CD4-positive, alpha-beta memory T cell (primary cell): ENCODE data around the gene PID1. TPM values are rescaled to one million over a fixed set of nuclear protein-coding genes. Genes with fewer than 3 reads are reported as not detected.

Source experiments
- CTCF ChIA-PET: fragments of 350-600 bp; sonication (Branson Sonifier 250); formaldehyde crosslinking; loops from one replicate; lab custom pipeline; 2021; ENCODE audit warnings: inconsistent platforms; ENCODE audit not compliant: partially characterized antibody; lab: Charles Lee
- POLR2A ChIA-PET: fragments of 350-600 bp; sonication (Branson Sonifier 250); formaldehyde crosslinking; loops from one replicate; lab custom pipeline; 2021; ENCODE audit not compliant: partially characterized antibody; lab: Charles Lee
- DNase-seq, 5 donors: peaks; one replicate each; pipeline versions ENCODE4 v3.0.0 to v3.0.0-alpha.2; 2020 to 2022; ENCODE audit warnings: mixed read lengths in 1 of 5
- H3K27ac ChIP-seq: one replicate; pipeline ENCODE4 v1.7.0; 2013; ENCODE audit warnings: low read depth, low read length
- H3K27me3 ChIP-seq: 2 replicates; pipeline ENCODE4 v1.7.0; 2013; ENCODE audit warnings: mild to moderate bottlenecking, low read length, moderate library complexity; ENCODE audit not compliant: insufficient read depth
- H3K36me3 ChIP-seq: 2 replicates; pipeline ENCODE4 v1.7.0; 2013; ENCODE audit warnings: mild to moderate bottlenecking, low read length, moderate library complexity; ENCODE audit not compliant: insufficient read depth
- H3K4me1 ChIP-seq: 2 replicates; pipeline ENCODE4 v1.7.0; 2013; ENCODE audit warnings: mild to moderate bottlenecking, low read length, moderate library complexity; ENCODE audit not compliant: insufficient read depth
- H3K4me3 ChIP-seq, 2 donors: one replicate each; pipeline ENCODE4 v1.7.0; 2013; ENCODE audit warnings: low read length in 2 of 2, mild to moderate bottlenecking in 1 of 2
- H3K9me3 ChIP-seq, 2 donors: one replicate each; pipeline ENCODE4 v1.7.0; 2013; ENCODE audit warnings: low read length in 2 of 2, control low read depth in 1 of 2; ENCODE audit not compliant: control insufficient read depth in 1 of 2
- H3K27ac Mint-ChIP-seq, 7 donors: one replicate each; pipeline ENCODE4 v1.8.0; 2020 to 2021; ENCODE audit warnings: mixed read lengths in 7 of 7, mild to moderate bottlenecking in 6 of 7, inconsistent platforms in 3 of 7, moderate library complexity in 3 of 7
- H3K27me3 Mint-ChIP-seq, 2 donors: one replicate each; pipeline ENCODE4 v1.8.0; 2020 to 2021; ENCODE audit warnings: mixed read lengths in 2 of 2
- H3K36me3 Mint-ChIP-seq, 2 donors: one replicate each; pipeline ENCODE4 v1.8.0; 2020 to 2021; ENCODE audit warnings: mixed read lengths in 2 of 2, inconsistent platforms in 1 of 2, mild to moderate bottlenecking in 1 of 2
- H3K4me1 Mint-ChIP-seq, 4 donors: one replicate each; pipeline ENCODE4 v1.8.0; 2020 to 2021; ENCODE audit warnings: mixed read lengths in 4 of 4, mild to moderate bottlenecking in 1 of 4
- H3K4me3 Mint-ChIP-seq, 8 donors: one replicate each; pipeline ENCODE4 v1.8.0; 2020 to 2021; ENCODE audit warnings: mixed read lengths in 8 of 8, mild to moderate bottlenecking in 7 of 8, moderate library complexity in 6 of 8, inconsistent platforms in 3 of 8
- H3K9me3 Mint-ChIP-seq, 8 donors: one replicate each; pipeline ENCODE4 v1.8.0; 2020 to 2021; ENCODE audit warnings: mixed read lengths in 8 of 8, mild to moderate bottlenecking in 5 of 8, inconsistent platforms in 3 of 8, moderate library complexity in 1 of 8
- intact Hi-C: fragments of 100-400 bp; cut with micrococcal nuclease; formaldehyde crosslinking; loops from one replicate; pipeline ENCODE4 v1.15.1; 2023
- polyA plus RNA-seq, 2 donors: library from polyadenylated mRNA; unstranded; fragments of 300-500 nt; fragmentation: Illumina TruSeq; gene quantifications; one replicate each; pipeline ENCODE4 v1.2.3, GENCODE V29; 2021
- total RNA-seq, 2 experiments: library from RNA; stranded (reverse); gene quantifications; one replicate each; pipeline ENCODE4 v1.2.3, GENCODE V29; 2021

Gene PID1
- total and polyA plus RNA-seq, 4 experiments from 2014 or later = 0.47 to 0.55 TPM; not detected in 2

DNA sequence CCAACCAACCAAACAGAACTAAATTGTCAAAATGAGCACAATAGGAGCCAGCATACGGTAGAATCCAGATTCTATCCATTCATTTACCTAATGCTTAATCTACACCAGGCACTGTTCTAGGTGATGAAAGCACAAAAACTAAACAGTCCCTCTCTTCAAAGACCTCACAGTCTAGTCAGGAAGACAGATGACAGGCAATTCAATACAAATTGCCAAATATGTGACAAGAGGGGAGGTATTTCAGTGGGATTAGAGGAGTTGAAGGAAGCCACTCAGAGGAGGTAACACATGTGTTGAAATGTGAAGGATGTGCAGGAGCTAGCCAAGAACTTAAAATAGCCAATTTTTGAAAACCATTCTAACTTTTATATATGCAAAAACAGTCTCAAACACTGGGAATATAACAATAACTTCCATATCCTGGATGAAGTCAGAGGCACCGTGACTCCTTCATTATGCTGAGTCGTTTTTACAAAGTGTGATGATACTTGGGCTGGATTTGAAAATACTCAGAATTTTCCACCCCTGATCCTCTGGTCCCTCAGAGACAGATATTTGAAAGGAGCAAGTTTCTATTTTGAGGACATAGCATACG lies 204.9 kb downstream of the PID1 start:
- DNase-seq = no peak
- no peak overlapping the region for H3K4me3 ChIP-seq
- no peak overlapping the region for H3K27ac ChIP-seq
- intact Hi-C loops = no loop called here
- Mint-ChIP-seq H3K27ac (peak overlapping the region in 1 of 7 donors; percentile 72), H3K36me3 (no peaks in the 10 kb centered on the region), H3K4me3 (no peak overlapping the region), H3K27me3 (no peaks in the 10 kb centered on the region), H3K9me3 (peaks cover 0 to 16% (median 8%) of the 10 kb centered on the region in 8 donors), H3K4me1 (no peaks in the 10 kb centered on the region)
- CTCF ChIA-PET = no interaction called here
- H3K4me1 ChIP-seq = no peaks in the 10 kb centered on the region
- H3K36me3 ChIP-seq = no peaks in the 10 kb centered on the region
- POLR2A ChIA-PET = no interaction called here
- H3K27me3 ChIP-seq = no peaks in the 10 kb centered on the region
- no peaks in the 10 kb centered on the region for H3K9me3 ChIP-seq

DNA sequence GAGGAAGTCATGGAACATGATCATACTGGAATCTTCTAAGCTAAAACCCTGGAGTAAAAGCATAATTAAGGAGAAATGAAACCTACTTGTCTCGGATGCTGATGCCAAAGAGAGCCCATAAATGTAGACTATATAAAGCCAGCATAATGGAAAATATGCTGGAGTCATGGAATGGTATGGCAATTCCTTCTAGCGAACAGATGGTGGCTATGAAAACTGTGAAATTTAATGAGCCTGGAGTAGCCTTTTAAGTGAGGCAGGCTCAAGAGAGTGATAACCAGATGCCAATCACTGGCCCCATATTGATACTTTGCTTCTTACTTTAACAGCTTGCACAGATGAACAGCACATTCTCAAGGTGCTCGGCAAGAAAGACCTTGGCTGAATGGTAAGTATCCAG lies 206.3 kb downstream of the PID1 start:
- intact Hi-C loops = no loop called here
- ChIA-PET POLR2A (no interaction called here), CTCF (no interaction called here)
- Histone ChIP-seq H3K36me3 (no peaks in the 10 kb centered on the region), H3K4me1 (no peaks in the 10 kb centered on the region), H3K27me3 (no peaks in the 10 kb centered on the region), H3K9me3 (no peaks in the 10 kb centered on the region), H3K4me3 (no peak overlapping the region), H3K27ac (no peak overlapping the region)
- Mint-ChIP-seq H3K4me3 (no peak overlapping the region), H3K27ac (no peak overlapping the region), H3K27me3 (no peaks in the 10 kb centered on the region), H3K4me1 (no peaks in the 10 kb centered on the region), H3K9me3 (peaks cover 0 to 16% (median 7%) of the 10 kb centered on the region in 8 donors), H3K36me3 (no peaks in the 10 kb centered on the region)
- no peak for DNase-seq

DNA sequence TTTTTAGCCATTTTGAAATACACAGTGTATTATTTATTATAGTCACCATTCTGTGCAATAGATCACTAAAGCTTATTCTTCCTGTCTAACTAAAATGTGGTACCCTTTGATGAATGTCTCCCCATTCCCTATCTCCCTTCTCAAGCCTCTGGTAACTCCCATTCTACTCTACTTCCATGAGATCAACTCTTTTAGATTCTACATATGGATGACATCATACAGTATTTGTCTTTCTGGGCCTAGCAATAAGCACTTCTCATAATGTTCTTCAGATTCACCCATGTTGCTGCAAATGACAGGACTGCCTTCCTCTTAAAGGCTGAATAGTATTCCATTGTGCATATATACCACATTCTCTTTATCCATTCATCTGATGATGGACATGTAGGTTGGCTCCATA lies 210.9 kb downstream of the PID1 start:
- Mint-ChIP-seq H3K36me3 (no peaks in the 10 kb centered on the region), H3K4me1 (no peaks in the 10 kb centered on the region), H3K9me3 (peaks cover 0 to 10% (median 3%) of the 10 kb centered on the region in 8 donors), H3K27ac (no peak overlapping the region), H3K4me3 (no peak overlapping the region), H3K27me3 (no peaks in the 10 kb centered on the region)
- no peak overlapping the region for H3K27ac ChIP-seq
- no peaks in the 10 kb centered on the region for H3K9me3 ChIP-seq
- DNase-seq = no peak
- H3K27me3 ChIP-seq = no peaks in the 10 kb centered on the region
- H3K36me3 ChIP-seq = no peaks in the 10 kb centered on the region
- CTCF ChIA-PET = no interaction called here
- POLR2A ChIA-PET = no interaction called here
- intact Hi-C loops = no loop called here
- H3K4me3 ChIP-seq = no peak overlapping the region
- H3K4me1 ChIP-seq = no peaks in the 10 kb centered on the region

DNA sequence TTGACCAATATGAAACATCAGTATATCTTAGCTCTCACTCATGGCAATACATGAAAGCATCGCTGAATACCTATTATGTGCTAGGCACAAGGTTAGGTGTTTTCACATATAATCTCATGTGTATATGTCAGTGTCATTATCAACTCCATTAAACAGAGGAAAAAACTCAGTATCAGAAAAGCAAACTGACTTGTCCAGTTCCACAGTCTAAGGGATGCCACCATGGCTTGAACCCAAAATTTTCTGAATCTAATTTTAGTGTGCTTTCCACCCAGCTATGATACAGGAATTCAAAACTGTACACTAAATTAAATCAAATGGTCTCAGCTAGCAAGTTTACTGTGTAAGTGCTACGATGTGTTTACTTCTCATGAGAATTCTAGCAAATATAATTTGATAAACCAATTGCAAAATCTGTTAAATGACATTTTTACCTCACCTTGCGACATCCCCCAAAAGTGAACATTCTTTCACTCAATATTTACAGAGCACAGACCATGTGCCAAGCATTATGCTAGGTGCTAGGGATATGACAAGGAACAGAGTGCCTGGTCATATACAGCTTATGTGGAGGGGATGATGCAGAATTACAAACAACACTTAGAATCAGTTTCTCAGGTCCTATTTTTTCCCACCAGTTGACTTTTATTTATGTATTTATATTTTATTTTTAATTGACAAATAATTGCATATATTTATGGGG lies 211.6 kb downstream of the PID1 start:
- Mint-ChIP-seq H3K9me3 (peaks cover 0 to 10% (median 3%) of the 10 kb centered on the region in 8 donors), H3K27me3 (no peaks in the 10 kb centered on the region), H3K4me1 (no peaks in the 10 kb centered on the region), H3K27ac (no peak overlapping the region), H3K36me3 (no peaks in the 10 kb centered on the region), H3K4me3 (no peak overlapping the region)
- intact Hi-C loops = no loop called here
- ChIA-PET POLR2A (no interaction called here), CTCF (no interaction called here)
- no peak overlapping the region for H3K4me3 ChIP-seq
- no peak overlapping the region for H3K27ac ChIP-seq
- H3K27me3 ChIP-seq = no peaks in the 10 kb centered on the region
- H3K9me3 ChIP-seq = no peaks in the 10 kb centered on the region
- H3K36me3 ChIP-seq = no peaks in the 10 kb centered on the region
- DNase-seq = no peak
- H3K4me1 ChIP-seq = no peaks in the 10 kb centered on the region

DNA sequence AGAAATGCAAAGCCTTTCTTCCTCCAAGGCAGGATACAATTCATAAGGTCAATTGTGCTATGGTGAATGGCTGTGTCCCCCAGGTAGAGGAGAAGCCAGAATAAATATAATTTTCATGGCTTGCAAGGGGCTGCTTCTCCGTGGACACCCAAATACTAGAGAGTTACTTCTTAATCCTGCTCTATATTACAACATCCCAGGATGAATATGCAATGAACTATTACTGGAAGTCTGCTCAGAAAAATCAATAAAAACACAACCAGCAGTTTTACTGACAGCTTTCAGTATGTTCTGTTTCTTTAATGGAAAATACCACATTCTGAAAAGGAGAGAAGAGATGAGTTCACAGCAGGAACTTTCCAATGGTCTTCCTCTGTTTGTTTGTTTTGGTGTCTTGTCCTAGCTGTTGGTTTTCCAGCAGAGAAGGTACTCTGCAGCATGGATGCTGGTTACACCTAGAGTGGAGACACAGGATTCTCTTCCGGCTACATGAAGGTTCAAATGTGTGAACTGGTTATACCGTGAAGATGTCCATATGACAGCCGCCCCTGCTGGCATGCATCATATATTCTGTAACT lies 213.0 kb downstream of the PID1 start:
- Mint-ChIP-seq H3K27ac (no peak overlapping the region), H3K4me3 (no peak overlapping the region), H3K27me3 (no peaks in the 10 kb centered on the region), H3K36me3 (no peaks in the 10 kb centered on the region), H3K9me3 (peaks cover 0 to 8% (median 3%) of the 10 kb centered on the region in 8 donors), H3K4me1 (no peaks in the 10 kb centered on the region)
- ChIA-PET CTCF (no interaction called here), POLR2A (no interaction called here)
- intact Hi-C loops = no loop called here
- no peaks in the 10 kb centered on the region for H3K36me3 ChIP-seq
- no peak for DNase-seq
- H3K27ac ChIP-seq = no peak overlapping the region
- H3K9me3 ChIP-seq = no peaks in the 10 kb centered on the region
- no peak overlapping the region for H3K4me3 ChIP-seq
- H3K4me1 ChIP-seq = no peaks in the 10 kb centered on the region
- no peaks in the 10 kb centered on the region for H3K27me3 ChIP-seq

DNA sequence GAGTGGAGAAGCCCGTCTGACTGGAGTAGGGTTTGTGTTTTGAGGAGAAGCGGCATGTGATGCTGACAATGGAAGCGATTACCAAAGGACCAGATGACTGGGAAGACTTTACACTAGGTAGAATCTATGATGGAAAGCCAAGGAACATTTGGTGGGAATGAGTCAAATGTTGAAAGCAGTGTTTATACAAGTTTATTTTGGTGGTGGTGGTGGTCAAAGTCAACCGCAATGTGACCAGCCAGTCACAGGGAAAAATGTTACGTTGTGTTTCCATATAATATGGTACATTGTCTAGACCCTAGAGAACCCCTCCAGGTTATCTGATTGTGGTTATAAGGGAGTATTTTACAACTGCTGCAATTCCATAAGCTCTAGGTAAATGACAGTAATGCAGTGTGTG lies 216.8 kb downstream of the PID1 start:
- peak overlapping the region in 2 of 8 donors; percentile 17 to 36 for H3K4me3 Mint-ChIP-seq
- CTCF ChIA-PET = no interaction called here
- intact Hi-C loops = no loop called here

DNA sequence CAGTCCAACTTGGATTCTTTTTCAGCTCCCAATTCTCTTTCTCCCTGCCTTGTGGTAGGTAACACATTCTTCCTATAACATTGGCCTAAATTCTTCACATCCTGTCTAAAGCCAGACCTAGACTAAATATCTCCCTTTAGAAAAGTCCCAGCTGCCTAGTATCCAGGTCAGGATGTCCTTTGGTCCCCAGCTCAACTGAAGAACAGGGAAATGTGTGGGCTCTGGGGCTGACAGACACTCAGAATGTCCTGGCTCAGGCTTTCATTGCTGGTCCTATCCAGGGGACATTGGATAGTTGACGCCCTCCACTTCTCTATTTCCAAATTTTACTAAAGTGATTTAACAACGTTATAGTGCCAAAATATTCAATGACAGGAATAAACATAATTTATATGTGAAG lies 219.3 kb downstream of the PID1 start:
- no peaks in the 10 kb centered on the region for H3K4me1 Mint-ChIP-seq
- H3K9me3 ChIP-seq = no peaks in the 10 kb centered on the region
- no peak for DNase-seq
- intact Hi-C loops = no loop called here
- CTCF ChIA-PET = interaction anchor here (1.4 kb wide), 1 partner anchor 46 kb away, joined by 3 read pairs; no protein-coding TSS in a partner anchor
- no peaks in the 10 kb centered on the region for H3K27me3 ChIP-seq
- no peaks in the 10 kb centered on the region for H3K36me3 ChIP-seq
- H3K36me3 Mint-ChIP-seq = no peaks in the 10 kb centered on the region
- no peaks in the 10 kb centered on the region for H3K27me3 Mint-ChIP-seq
- H3K4me1 ChIP-seq = no peaks in the 10 kb centered on the region
- no peak overlapping the region for H3K4me3 Mint-ChIP-seq
- H3K27ac Mint-ChIP-seq = no peak overlapping the region
- H3K27ac ChIP-seq = no peak overlapping the region
- peaks cover 0 to 6% (median 2%) of the 10 kb centered on the region in 8 donors for H3K9me3 Mint-ChIP-seq
- H3K4me3 ChIP-seq = no peak overlapping the region
- POLR2A ChIA-PET = no interaction called here

More for the DNA sequence above, 216.8 kb downstream of the PID1 start:
- H3K27ac Mint-ChIP-seq = no peak overlapping the region
- H3K9me3 ChIP-seq = no peaks in the 10 kb centered on the region
- POLR2A ChIA-PET = no interaction called here
- no peaks in the 10 kb centered on the region for H3K27me3 Mint-ChIP-seq
- no peaks in the 10 kb centered on the region for H3K4me1 ChIP-seq
- no peaks in the 10 kb centered on the region for H3K4me1 Mint-ChIP-seq
- no peak for DNase-seq
- no peaks in the 10 kb centered on the region for H3K36me3 ChIP-seq
- H3K4me3 ChIP-seq = no peak overlapping the region
- peaks cover 0 to 7% (median 2%) of the 10 kb centered on the region in 8 donors for H3K9me3 Mint-ChIP-seq
- no peak overlapping the region for H3K27ac ChIP-seq
- H3K36me3 Mint-ChIP-seq = no peaks in the 10 kb centered on the region
- no peaks in the 10 kb centered on the region for H3K27me3 ChIP-seq
